T-helper 1 cell treated with Interleukin-12 subunit alpha and Interleukin-12 subunit beta and Interleukin-4 antibody, amounts not matched to agents 30 μg/mL and 1 μg/mL, for 36 hours (primary cell): ENCODE results near the gene YES1.
"Not testable (repeated sequence)": the region's sequence is repeated elsewhere in the genome, so short reads cannot be mapped to it uniquely, and the experiment has no call there.

Experiments used
- H3K27ac Mint-ChIP-seq: one replicate; pipeline ENCODE4 v1.8.0; 2021; ENCODE audit warnings: mild to moderate bottlenecking, mixed read lengths
- H3K27me3 Mint-ChIP-seq: one replicate; pipeline ENCODE4 v1.8.0; 2021; ENCODE audit warnings: low read depth, mixed read lengths
- H3K36me3 Mint-ChIP-seq: one replicate; pipeline ENCODE4 v1.8.0; 2021; ENCODE audit warnings: low read depth, mixed read lengths
- H3K4me1 Mint-ChIP-seq: one replicate; pipeline ENCODE4 v1.8.0; 2021; ENCODE audit warnings: low read depth, mixed read lengths
- H3K4me3 Mint-ChIP-seq: one replicate; pipeline ENCODE4 v1.8.0; 2021; ENCODE audit warnings: mild to moderate bottlenecking, moderate library complexity, mixed read lengths
- H3K9me3 Mint-ChIP-seq: one replicate; pipeline ENCODE4 v1.8.0; 2021; ENCODE audit warnings: mixed read lengths

YES1 gene

DNA sequence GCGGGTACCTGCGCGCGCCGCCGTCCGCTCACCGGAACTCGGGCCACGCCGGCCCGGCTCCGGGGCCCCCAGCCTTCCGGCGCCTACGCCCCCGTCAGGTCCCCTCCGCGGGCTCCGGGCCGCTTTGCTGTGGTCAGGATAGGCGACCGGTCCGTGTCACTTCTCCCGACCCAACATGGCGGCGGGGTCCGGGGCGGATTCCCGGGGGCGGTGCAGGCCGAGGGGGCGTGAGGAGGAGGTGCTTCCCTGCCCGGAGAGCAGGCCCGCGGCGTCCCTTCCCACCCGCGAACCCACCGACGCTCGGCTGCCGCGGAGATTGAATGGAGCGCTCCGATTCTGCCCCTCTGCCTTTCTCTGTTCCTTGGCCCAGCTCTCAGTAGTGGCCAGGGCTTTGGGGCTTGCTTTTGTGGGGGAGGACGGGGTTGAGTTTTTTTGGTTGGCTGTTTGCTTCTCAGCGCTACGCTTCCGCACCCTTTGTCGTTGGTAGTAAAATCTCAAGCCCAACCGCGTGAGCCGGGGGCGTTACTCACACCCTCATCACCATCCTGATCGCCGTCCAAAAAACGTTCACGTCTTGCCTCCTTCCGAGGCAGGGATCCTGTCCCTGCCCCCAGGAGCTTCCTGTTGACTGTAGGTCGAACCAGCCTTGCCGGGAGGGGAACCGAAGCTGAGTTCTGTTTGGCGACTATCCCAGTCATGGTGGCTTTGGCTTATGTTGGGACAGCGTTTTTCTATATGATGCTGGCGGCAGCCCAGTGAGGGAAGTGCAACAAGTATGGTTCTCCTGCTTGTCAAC, 532 bp upstream of the YES1 start:
- Mint-ChIP-seq H3K36me3 (peaks cover 6% of the 10 kb centered on the region), H3K4me3 (peak overlapping the region; percentile 90), H3K27ac (peak overlapping the region; percentile 99), H3K27me3 (no peaks in the 10 kb centered on the region), H3K9me3 (no peaks in the 10 kb centered on the region), H3K4me1 (peaks cover 58% of the 10 kb centered on the region)

DNA sequence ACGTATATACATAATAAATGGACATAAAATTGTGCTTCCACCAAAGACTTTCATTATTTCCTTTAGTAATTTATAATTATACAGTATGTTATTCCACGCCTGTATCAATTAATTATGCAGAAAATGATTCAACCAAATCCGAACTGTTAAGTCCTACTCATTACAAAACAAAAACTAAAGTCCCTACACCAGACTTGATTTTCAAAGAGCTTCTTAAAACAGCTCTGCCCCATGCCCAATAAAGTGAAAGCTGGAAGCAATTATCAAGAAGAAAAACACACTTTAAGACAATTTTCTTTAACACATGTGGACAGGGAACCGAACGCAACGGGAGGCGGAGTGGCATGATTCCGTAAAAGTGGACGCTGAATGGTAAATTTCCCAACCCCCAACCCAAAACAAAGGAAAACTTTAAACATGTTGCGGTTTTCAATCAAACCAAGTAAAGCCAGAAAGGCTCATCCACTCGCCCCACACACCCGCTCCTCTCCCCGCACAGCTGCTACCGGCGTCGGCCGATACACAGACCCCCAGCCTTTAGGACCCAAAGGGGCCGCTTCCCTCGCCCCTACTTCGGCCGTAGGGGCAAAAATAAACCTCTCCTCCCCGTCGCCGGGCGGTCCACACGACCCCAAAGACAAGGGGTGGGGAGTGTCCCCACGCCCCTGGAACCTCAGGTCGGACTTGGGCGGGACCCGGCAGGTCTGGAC, 705 bp downstream of the YES1 start:
- Mint-ChIP-seq H3K27ac (peak overlapping the region; percentile 95), H3K36me3 (peaks cover 6% of the 10 kb centered on the region), H3K4me1 (peaks cover 60% of the 10 kb centered on the region), H3K9me3 (no peaks in the 10 kb centered on the region), H3K4me3 (peak overlapping the region; percentile 95), H3K27me3 (no peaks in the 10 kb centered on the region)

DNA sequence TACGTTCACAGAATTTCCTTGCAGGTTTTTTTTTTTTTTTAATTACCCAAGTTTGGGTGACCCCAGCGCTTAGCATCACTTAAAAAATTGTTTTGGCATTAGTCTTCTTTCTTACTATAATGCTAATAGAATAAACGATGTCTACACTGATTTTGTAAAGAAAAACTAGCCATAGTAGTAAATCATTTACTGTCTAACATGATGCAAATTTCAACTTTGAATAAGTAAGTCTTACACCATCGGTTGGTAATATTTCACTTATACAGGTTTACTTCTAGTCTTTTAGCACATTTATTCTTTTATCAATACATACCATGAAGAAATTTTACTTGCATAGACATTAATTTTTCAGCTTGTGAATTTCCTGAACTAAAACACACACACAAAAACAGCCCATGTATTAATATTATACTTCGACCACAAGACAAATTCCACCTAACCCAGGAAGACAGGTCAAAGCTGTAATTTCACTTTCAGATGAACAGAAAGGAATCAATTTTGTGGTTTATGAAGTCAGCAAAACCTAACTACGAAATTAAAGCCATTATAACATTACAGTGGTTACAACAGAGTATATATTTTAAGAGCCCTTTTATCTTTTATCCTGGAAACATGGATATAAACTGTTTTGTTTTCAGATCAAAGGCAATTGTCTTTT, 1.9 kb downstream of the YES1 start:
- no peaks in the 10 kb centered on the region for H3K27me3 Mint-ChIP-seq
- H3K4me3 Mint-ChIP-seq: peak overlapping the region; percentile 95
- H3K27ac Mint-ChIP-seq: peak overlapping the region; percentile 60
- peaks cover 6% of the 10 kb centered on the region for H3K36me3 Mint-ChIP-seq
- H3K4me1 Mint-ChIP-seq: peaks cover 66% of the 10 kb centered on the region
- no peaks in the 10 kb centered on the region for H3K9me3 Mint-ChIP-seq

DNA sequence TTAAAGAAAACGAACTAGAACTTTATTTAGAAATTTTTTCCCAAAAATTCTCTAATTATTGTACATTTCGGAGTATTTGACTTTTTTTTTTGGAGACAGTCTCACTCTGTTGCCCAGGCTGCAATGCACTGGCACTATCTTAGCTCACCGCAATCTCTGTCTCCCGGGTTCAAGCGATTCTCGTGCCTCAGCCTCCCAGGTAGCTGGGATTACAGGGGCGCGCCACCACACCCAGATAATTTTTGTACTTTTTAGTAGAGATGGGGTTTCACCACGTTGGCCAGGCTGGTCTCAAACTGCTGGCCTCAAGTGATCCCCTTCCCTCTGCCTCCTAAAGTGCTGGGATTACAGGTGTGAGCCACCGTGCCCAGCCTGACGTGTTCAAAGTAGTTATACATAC, 2.8 kb downstream of the YES1 start:
- H3K27me3 Mint-ChIP-seq, H3K36me3 Mint-ChIP-seq, H3K9me3 Mint-ChIP-seq, H3K27ac Mint-ChIP-seq: not testable (repeated sequence)
- Mint-ChIP-seq H3K4me3 (peak overlapping the region; percentile 95), H3K4me1 (peaks cover 63% of the 10 kb centered on the region)

DNA sequence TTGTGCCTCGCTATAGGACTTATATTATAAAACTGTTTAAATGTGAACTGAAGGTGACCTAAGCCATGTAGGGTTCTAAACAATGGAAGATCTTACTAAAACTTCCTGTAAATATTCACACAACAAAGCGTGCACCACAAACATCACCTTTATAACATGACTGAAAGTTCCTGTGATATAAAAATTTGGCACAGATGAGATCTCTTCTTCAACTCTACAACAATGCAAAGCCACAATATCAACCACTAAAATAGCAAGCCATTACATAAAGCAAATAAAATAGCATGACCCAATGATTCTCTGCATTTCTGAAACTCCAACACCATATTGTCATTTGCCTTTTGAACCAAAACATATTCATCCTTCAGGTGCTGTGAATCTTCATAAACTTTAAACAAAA, 3.5 kb downstream of the YES1 start:
- peaks cover 61% of the 10 kb centered on the region for H3K4me1 Mint-ChIP-seq
- no peaks in the 10 kb centered on the region for H3K9me3 Mint-ChIP-seq
- H3K36me3 Mint-ChIP-seq: peaks cover 6% of the 10 kb centered on the region
- no peaks in the 10 kb centered on the region for H3K27me3 Mint-ChIP-seq
- H3K4me3 Mint-ChIP-seq: peak overlapping the region; percentile 14
- H3K27ac Mint-ChIP-seq: peak overlapping the region; percentile 33

DNA sequence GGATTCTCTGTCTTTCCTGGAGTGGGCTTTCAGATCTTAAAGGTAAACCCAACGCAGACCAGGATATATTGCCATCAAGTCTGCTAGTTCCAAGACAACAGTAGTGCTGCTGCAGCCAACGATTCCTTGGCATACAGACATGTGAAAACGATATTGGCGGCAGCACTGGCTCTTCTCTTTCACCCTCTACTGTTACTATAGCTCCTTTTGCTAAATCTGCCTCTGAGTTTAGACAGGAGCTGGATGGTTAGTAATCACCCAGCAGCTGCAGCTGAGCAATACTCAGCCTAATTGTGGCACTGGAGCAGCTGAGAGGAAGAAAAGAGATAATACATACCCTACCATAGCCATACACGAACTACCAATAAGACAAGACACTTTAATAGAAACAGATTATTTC, 4.0 kb downstream of the YES1 start:
- no peaks in the 10 kb centered on the region for H3K27me3 Mint-ChIP-seq
- H3K4me1 Mint-ChIP-seq: peaks cover 59% of the 10 kb centered on the region
- peak overlapping the region; percentile 33 for H3K27ac Mint-ChIP-seq

DNA sequence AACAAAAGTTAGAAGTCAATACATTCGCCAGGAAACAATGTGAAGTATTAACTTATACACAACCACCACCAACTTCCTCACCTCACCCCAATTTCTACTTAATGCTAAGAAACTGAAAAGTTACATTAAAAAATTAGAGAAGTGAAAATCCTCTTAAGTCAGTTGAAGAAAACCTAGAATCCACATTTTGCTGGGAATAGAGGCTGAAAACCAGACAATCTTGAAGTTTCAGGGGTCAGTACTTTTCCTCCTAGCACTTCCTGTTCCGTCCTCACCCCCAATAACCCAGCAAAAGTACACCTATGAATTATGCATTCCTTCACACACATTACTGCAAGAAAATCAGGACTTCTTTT, 6.3 kb downstream of the YES1 start:
- H3K4me1 Mint-ChIP-seq: peaks cover 58% of the 10 kb centered on the region
- H3K4me3 Mint-ChIP-seq: peak overlapping the region; percentile 68
- peaks cover 5% of the 10 kb centered on the region for H3K36me3 Mint-ChIP-seq
- no peaks in the 10 kb centered on the region for H3K27me3 Mint-ChIP-seq
- no peaks in the 10 kb centered on the region for H3K9me3 Mint-ChIP-seq
- peak overlapping the region; percentile 71 for H3K27ac Mint-ChIP-seq

More for the DNA sequence above, 4.0 kb downstream of the YES1 start:
- Mint-ChIP-seq H3K9me3 (no peaks in the 10 kb centered on the region), H3K36me3 (peaks cover 6% of the 10 kb centered on the region), H3K4me3 (no peak overlapping the region)

DNA sequence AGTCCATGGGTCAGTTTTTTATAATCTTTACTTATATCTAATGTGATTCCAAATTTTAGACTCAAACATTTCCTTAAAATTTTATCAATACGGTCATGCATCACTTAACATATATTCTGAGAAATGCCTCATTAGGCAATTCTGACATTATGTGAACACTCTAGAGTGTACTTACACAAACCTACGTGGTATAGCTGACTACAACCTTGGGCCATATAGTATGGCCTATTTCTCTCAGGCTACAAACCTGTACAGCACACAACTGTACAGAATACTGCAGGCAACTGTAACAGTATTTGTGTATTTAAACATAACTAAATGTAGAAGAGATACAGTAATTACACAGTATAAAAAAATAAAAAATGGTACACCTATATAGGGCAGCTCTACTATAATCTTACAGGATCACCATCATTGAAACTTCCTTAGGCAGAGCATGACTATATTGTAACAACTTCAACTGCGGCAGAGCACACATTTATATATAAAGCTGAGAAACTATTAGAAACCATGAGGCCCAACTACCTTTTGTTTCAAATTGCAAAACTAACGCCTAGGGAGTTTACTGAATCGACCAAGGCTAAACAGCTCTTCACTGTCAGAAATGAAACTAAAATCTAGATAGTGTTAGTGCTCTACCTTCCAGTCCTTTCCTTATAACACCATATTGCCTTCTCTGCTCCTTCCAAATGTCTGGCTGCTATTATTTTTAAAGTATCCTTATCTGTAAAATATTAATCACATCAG, 6.9 kb downstream of the YES1 start:
- peak overlapping the region; percentile 71 for H3K27ac Mint-ChIP-seq
- H3K9me3 Mint-ChIP-seq: no peaks in the 10 kb centered on the region
- H3K4me3 Mint-ChIP-seq: peak overlapping the region; percentile 68
- H3K27me3 Mint-ChIP-seq: no peaks in the 10 kb centered on the region
- peaks cover 54% of the 10 kb centered on the region for H3K4me1 Mint-ChIP-seq
- peaks cover 9% of the 10 kb centered on the region for H3K36me3 Mint-ChIP-seq

DNA sequence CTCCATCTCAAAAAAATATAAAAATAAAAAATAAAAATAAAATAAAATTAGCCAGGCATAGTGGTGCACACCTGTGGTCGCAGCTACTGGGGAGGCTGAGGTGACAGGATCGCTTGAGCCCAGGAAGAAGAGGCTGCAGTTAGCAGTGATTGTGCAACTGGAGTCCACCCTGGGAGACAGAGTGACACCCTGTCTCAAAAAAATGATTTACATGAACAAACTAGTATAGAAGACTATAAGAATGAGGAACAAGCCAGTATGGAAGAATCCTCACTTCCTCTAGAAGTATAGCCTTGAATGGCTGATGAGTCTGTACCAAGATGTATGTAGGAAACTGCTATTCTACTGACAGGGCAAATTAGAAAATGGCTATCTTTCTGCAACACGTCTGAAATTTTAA, 10.9 kb downstream of the YES1 start:
- Mint-ChIP-seq H3K27ac (no peak overlapping the region), H3K4me1 (peaks cover 33% of the 10 kb centered on the region), H3K27me3 (no peaks in the 10 kb centered on the region), H3K9me3 (no peaks in the 10 kb centered on the region), H3K4me3 (no peak overlapping the region), H3K36me3 (peaks cover 5% of the 10 kb centered on the region)

DNA sequence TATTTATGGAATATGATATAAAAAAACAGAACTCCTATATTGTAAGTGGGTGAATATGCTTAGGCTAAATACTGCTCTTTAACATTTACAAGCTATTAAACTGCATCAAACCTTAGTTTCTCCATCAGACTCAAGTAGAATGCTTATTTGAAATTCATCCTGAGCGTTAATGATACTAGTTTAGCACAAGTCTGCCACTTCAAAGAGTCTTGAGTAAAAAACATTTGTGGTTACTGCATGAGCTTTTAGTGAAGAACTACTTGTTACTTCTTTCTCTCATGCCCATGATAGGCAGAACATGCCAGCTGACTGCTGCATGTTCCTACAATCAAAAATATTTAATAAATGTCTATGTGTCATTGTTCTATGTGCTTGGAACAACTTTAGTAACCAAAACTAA, 12.1 kb downstream of the YES1 start:
- Mint-ChIP-seq H3K27me3 (no peaks in the 10 kb centered on the region), H3K27ac (no peak overlapping the region), H3K9me3 (no peaks in the 10 kb centered on the region), H3K4me3 (no peak overlapping the region), H3K36me3 (peaks cover 8% of the 10 kb centered on the region), H3K4me1 (peaks cover 23% of the 10 kb centered on the region)

DNA sequence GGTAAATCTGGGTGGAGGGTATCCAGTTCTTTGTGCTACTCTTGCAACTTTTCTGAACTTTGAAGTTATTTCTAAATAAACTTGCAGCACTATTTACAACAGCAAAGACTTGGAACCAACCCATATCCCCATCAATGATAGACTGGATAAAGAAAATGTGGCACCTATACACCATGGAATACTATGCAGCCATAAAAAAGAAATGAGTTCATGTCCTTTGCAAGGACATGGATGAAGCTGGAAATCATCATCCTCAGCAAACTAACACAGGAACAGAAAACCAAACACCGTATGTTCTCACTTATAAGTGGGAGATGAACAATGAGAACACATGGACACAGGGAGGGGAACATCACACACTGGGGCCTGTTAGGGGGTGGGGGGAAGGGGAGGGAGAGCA, 16.7 kb downstream of the YES1 start:
- not testable (repeated sequence) for H3K9me3 Mint-ChIP-seq, H3K27ac Mint-ChIP-seq, H3K4me3 Mint-ChIP-seq, H3K27me3 Mint-ChIP-seq, H3K36me3 Mint-ChIP-seq
- peaks cover 18% of the 10 kb centered on the region for H3K4me1 Mint-ChIP-seq

DNA sequence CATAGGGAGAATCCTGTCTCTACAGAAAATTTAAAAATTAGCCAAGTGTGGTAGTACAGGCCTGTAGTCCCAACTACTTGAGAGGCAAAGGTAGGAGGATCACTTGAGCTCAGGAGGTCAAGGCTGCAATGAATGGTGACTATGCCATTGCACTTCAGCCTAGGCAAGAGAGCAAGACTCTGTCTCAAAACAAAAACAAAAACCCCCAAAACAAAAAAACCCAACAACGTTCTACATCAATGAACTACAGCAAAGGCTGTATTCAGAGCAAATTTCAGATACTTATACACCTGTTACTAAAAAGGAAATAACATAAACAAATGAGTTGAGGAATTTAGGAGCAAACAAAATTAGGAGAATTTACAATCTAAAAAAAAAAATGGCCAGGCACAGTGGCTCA, 22.6 kb downstream of the YES1 start:
- H3K27ac Mint-ChIP-seq: no peak overlapping the region

DNA sequence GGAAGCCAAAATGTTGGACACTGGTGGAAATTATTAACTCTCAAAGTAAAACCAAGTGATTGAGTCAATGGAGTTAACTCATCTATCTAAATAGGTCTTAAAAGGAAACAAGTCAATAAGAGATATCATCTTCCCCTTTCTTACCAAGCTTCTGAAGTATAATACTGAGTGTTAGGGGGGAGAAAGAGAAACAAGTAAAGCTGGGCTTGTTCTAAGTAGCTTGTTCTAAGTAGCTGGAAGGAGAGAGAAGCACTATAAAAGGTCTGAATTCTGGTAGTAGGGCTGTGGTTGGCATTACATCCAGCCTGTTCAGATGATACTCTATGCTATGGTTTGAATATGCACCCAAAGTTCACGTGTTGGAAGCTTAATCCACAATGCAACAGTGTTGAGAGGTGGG, 26.8 kb downstream of the YES1 start:
- H3K27ac Mint-ChIP-seq: no peak overlapping the region
- no peak overlapping the region for H3K4me3 Mint-ChIP-seq
- peaks cover 23% of the 10 kb centered on the region for H3K4me1 Mint-ChIP-seq
- no peaks in the 10 kb centered on the region for H3K27me3 Mint-ChIP-seq
- H3K36me3 Mint-ChIP-seq: no peaks in the 10 kb centered on the region
- H3K9me3 Mint-ChIP-seq: no peaks in the 10 kb centered on the region

More for the DNA sequence above, 22.6 kb downstream of the YES1 start:
- no peak overlapping the region for H3K4me3 Mint-ChIP-seq
- H3K4me1 Mint-ChIP-seq: peaks cover 16% of the 10 kb centered on the region
- no peaks in the 10 kb centered on the region for H3K27me3 Mint-ChIP-seq
- no peaks in the 10 kb centered on the region for H3K9me3 Mint-ChIP-seq
- no peaks in the 10 kb centered on the region for H3K36me3 Mint-ChIP-seq

DNA sequence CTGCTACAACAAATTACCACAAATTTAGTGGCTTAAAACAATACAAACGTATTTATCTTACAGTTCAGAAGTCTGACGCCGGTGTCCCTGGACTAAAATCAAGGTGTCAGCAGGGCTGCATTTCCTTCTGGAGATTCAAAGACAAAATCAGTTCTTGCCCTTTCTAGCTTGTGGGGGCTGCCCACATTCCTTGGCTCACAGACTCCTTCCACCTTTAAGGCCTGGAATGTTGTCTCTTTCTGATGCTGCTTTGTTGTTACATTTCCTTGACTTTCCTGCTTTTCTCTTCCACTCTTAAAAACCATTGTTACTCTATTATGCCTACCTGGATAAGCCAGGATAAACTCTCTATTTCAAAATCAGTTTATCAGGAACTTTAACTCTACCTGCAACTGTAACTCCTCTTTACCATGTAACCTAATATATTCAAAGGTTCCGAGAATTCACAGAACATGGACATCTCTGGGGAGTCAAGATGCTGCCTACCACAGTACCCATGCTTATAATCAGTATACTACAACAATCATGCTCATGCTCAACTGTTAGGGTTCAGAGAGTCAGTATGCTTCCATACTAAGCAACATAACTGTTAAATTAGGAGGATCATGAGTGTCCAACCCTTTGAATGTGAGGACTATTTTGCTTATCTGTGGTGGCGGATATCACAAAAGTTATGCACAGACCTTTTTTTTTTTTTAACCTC, 27.4 kb downstream of the YES1 start:
- Mint-ChIP-seq H3K4me3 (no peak overlapping the region), H3K27ac (no peak overlapping the region)

More for the DNA sequence above, 27.4 kb downstream of the YES1 start:
- Mint-ChIP-seq H3K27me3 (no peaks in the 10 kb centered on the region), H3K4me1 (peaks cover 23% of the 10 kb centered on the region), H3K36me3 (no peaks in the 10 kb centered on the region), H3K9me3 (no peaks in the 10 kb centered on the region)
